Cardiac muscle cell (in vitro differentiated cells and primary cell): ENCODE measurements around the gene KIR3DL3. TPM values are rescaled to one million over a fixed set of nuclear protein-coding genes. Genes with fewer than 3 reads are reported as not detected.
"Not testable (repeated sequence)": the region's sequence is repeated elsewhere in the genome, so short reads cannot be mapped to it uniquely, and the experiment has no call there.

Experiments used
- DNase-seq, 2 donors: peaks; one replicate each; pipeline versions ENCODE4 v3.0.0 to v3.0.0-alpha.2; 2010 to 2017; ENCODE audit warnings: low read depth in 1 of 2, low spot score in 1 of 2
- H3K27ac ChIP-seq: fragments of 200-600 bp; sonication (generic); 2 replicates; pipeline ENCODE4 v1.5.1; 2016
- H3K27me3 ChIP-seq: fragments of 200-600 bp; sonication (generic); 2 replicates; pipeline ENCODE4 v1.6.0; 2016; ENCODE audit warnings: control low read depth
- H3K36me3 ChIP-seq: fragments of 200-600 bp; sonication (generic); 2 replicates; pipeline ENCODE4 v1.5.1; 2016; ENCODE audit warnings: control low read depth
- H3K4me1 ChIP-seq: fragments of 200-600 bp; sonication (generic); 2 replicates; pipeline ENCODE4 v1.8.1; 2017; ENCODE audit warnings: low read depth, mild to moderate bottlenecking, mixed run types
- H3K4me3 ChIP-seq: fragments of 200-600 bp; sonication (generic); 2 replicates; pipeline ENCODE4 v1.5.1; 2016; ENCODE audit warnings: mild to moderate bottlenecking
- H3K9me3 ChIP-seq: fragments of 200-600 bp; sonication (generic); 2 replicates; pipeline ENCODE4 v1.5.1; 2017; ENCODE audit warnings: low read depth, mild to moderate bottlenecking, control low read depth
- polyA plus RNA-seq: library from polyadenylated mRNA; unstranded; fragments of >200 nt; fragmentation: Nextera tagmentation; extraction: Ambion mirVana; gene quantifications from 2 replicates; pipeline ENCODE4 v1.2.1, GENCODE V29; 2016
- total RNA-seq: library from RNA; depleted of rRNA; stranded (reverse); fragments of >200 nt; gene quantifications from 2 replicates; pipeline ENCODE4 v1.2.3, GENCODE V29; 2016

Gene KIR3DL3
- total and polyA plus RNA-seq, 2 experiments from 2014 or later, result not detected

DNA sequence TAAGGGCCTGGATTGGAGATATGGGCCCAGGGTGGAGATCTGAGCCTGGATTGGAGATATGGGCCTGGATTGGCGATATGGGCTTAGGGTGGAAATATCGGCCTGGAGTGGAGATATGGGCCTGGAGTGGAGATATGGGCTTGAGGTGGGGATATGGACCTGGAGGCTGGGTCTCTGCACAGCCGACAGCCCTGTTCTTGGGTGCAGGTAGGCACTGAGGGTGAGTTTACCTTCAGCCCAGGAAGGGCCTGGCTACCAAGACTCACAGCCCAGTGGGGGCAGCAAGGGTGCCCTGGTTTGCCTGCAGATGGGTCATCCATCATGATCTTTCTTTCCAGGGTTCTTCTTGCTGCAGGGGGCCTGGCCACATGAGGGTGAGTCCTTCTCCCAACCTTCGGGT lies 46.3 kb downstream of the KIR3DL3 start:
- H3K4me1 ChIP-seq, H3K27ac ChIP-seq, DNase-seq, H3K27me3 ChIP-seq, H3K9me3 ChIP-seq, H3K4me3 ChIP-seq, H3K36me3 ChIP-seq: not testable (repeated sequence)

DNA sequence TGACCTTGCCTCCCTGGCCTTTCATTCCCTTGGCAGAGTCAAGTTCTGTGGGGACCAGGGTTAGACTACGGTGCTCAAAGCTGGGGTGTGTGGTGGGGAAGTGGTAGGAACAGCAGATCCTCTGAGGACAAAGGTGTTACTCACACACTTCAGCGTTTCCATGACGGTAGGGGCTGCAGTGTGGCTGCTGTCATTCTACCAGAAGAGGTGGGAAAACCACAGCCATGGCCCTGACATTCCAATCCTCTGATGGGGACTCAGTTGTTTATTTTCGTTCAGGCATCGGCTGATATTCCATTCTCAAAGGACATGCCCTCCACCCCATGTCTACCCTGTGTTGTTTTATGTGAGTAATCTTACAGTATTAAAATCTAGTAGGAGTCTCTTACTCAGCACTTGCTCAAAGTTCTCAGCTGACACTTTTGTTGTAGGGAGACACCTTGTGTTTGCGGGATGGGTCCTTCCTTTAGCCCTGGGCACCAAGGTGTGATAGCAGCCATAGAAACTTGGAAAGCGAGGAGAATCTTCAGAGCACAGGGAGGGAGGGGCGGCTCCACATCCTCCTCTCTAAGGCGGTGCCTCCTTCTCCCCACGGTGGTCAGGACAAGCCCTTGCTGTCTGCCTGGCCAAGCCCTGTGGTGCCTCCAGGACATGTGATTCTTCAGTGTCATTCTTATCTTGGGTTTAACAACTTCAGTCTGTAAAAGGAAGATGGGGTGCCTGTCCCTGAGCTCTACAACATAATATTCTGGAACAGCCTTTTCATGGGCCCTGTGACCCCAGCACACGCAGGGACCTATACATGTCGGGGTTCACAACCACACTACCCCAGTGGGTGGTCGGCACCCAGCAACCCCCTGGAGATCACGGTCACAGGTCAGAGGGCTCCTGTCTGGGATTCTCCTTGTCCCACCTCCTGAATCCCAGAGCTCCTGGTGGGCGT lies 47.0 kb downstream of the KIR3DL3 start:
- H3K27ac ChIP-seq, H3K4me3 ChIP-seq, DNase-seq, H3K4me1 ChIP-seq, H3K9me3 ChIP-seq, H3K27me3 ChIP-seq, H3K36me3 ChIP-seq: not testable (repeated sequence)

DNA sequence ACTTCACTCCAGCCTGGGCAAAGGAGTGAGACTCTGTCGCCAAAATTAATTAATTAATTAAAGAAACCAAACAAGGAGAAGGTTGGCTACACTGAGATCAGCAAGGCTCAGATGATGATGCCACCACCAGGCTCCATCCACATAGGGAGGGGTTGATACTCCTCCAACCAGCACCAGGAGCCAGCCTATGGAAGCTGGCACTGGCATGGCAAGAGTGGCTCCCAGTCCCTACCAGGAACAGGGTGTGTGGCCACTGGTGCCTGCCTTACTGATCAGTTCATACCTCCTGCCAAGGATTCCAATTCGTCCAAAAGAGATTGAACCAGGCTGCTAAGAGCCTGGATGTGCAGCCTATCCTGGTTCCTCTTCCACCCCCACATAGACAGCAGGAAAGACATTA lies 48.4 kb downstream of the KIR3DL3 start:
- not testable (repeated sequence) for H3K4me3 ChIP-seq, DNase-seq, H3K9me3 ChIP-seq, H3K4me1 ChIP-seq, H3K27ac ChIP-seq, H3K36me3 ChIP-seq, H3K27me3 ChIP-seq

DNA sequence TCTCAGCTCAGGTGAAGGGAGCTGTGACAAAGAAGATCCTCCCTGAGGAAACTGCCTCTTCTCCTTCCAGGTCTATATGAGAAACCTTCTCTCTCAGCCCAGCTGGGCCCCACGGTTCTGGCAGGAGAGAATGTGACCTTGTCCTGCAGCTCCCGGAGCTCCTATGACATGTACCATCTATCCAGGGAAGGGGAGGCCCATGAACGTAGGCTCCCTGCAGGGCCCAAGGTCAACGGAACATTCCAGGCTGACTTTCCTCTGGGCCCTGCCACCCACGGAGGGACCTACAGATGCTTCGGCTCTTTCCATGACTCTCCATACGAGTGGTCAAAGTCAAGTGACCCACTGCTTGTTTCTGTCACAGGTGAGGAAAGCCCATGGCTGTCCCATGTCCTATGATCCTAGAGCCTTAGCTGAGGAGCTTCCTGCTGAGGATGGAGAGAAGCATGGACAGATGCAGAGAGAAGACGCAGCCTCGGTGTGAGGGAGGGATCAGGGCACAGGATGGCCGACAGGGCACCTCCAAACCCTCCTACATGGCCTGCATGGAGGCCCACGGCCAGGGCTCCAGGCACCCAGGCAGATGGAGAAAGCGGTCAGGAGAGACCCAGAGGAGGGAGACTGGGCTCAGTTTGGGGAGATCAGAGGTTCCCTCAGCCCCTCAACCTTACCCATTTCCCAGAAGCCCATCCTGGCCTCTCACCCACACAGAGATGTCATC lies 51.0 kb downstream of the KIR3DL3 start:
- not testable (repeated sequence) for H3K36me3 ChIP-seq

DNA sequence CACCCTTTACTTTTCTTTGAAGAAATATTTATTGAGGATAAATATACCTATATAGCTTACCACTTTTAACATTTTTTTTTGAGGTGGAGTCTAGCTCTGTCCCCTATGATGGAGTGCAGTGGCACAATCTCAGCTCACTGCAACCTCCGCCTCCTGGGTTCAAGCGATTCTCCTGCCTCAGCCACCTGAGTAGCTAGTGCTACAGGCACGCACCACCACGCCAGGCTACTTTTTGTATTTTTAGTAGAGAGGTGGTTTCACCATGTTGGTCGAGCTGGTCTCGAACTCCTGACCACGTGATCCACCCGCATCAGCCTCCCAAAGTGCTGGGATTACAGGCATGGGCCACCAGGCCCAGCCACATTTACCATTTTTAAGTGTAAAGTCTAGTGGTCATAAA lies 51.6 kb downstream of the KIR3DL3 start:
- H3K27me3 ChIP-seq, H3K27ac ChIP-seq, H3K9me3 ChIP-seq, H3K36me3 ChIP-seq, H3K4me3 ChIP-seq, H3K4me1 ChIP-seq, DNase-seq: not testable (repeated sequence)

More for the DNA sequence above, 51.0 kb downstream of the KIR3DL3 start:
- not testable (repeated sequence) for H3K9me3 ChIP-seq, H3K4me3 ChIP-seq, DNase-seq, H3K27me3 ChIP-seq, H3K4me1 ChIP-seq, H3K27ac ChIP-seq

DNA sequence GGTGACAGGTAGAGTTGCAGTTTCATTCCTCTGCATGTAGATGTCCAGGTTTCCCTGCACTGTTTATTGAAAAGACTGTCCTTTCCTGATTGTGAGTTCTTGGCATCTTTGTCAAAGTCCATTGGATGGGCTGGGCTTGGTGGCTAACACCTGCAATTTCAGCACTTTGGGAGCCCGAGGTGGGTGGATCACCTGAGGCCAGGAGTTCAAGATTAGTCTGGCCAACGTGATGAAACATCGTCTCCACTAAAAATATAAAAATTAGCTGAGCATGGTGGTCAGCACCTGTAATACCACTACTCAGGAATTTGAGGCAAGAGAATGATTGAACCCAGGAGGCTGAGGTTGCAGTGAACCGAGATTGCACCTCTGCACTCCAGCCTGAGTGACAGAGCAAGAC lies 53.6 kb downstream of the KIR3DL3 start:
- DNase-seq, H3K36me3 ChIP-seq, H3K27me3 ChIP-seq, H3K9me3 ChIP-seq, H3K4me3 ChIP-seq, H3K27ac ChIP-seq, H3K4me1 ChIP-seq: not testable (repeated sequence)

DNA sequence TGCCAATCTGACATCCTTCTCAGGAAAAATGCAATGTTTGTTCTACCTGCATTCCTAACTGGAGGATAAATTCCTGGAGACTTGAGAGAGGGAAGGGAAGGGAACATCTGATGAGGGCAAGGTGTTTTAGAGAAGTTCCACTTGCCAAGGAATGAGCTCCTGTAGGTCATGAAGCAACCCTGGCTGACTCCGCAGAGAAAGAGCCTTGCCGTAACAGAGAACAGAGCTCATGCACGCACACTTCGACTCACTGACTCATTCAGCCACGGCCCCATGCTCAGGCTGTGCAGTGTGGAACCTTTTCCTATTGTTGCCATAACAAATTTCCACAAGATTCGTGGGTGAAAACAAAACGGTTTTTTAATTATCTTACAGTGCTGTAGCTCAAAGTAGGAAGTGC lies 54.7 kb downstream of the KIR3DL3 start:
- H3K9me3 ChIP-seq, H3K27me3 ChIP-seq, H3K4me3 ChIP-seq, DNase-seq, H3K27ac ChIP-seq, H3K36me3 ChIP-seq, H3K4me1 ChIP-seq: not testable (repeated sequence)

DNA sequence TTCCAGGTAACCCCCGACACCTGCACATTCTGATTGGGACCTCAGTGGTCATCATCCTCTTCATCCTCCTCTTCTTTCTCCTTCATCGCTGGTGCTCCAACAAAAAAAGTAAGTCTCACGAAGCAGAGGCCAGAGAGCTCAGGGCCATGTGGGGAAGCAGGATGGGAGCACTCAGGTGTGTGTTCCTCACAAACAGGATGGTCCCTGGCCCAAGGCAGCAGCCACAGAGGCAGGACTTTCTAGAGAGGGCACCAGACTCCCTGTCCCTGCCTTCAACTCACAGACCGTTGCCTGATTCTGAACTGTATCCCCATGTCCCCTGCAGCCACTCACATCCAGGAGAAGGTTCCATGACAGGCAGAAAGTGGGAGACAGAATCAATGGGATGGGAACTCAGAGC lies 58.7 kb downstream of the KIR3DL3 start:
- DNase-seq, H3K9me3 ChIP-seq: not testable (repeated sequence)

More for the DNA sequence above, 58.7 kb downstream of the KIR3DL3 start:
- H3K27ac ChIP-seq, H3K4me3 ChIP-seq, H3K4me1 ChIP-seq, H3K36me3 ChIP-seq, H3K27me3 ChIP-seq: not testable (repeated sequence)

Other genes with a start within 250 kb of the KIR3DL3 start
- gene LAIR2, start 221.6 kb upstream of the KIR3DL3 start, total RNA-seq, result not detected in 2 replicates
- gene LAIR2, start 221.6 kb upstream of the KIR3DL3 start, polyA plus RNA-seq, result not detected in 2 replicates
- not detected in 2 replicates for gene LILRA2, start 150.7 kb upstream of the KIR3DL3 start, total RNA-seq
- not detected in 2 replicates for gene LILRA2, start 150.7 kb upstream of the KIR3DL3 start, polyA plus RNA-seq
- gene LILRA1, start 130.8 kb upstream of the KIR3DL3 start, total RNA-seq, result not detected in 2 replicates
- not detected in 2 replicates for gene LILRA1, start 130.8 kb upstream of the KIR3DL3 start, polyA plus RNA-seq
- gene LILRB1, start 94.0 kb upstream of the KIR3DL3 start, total RNA-seq, result not detected in 2 replicates
- not detected in 2 replicates for gene LILRB1, start 94.0 kb upstream of the KIR3DL3 start, polyA plus RNA-seq
- not detected in 2 replicates for gene LILRB4, start 61.5 kb upstream of the KIR3DL3 start, total RNA-seq
- not detected in 2 replicates for gene LILRB4, start 61.5 kb upstream of the KIR3DL3 start, polyA plus RNA-seq
- gene KIR2DL3, start 14.1 kb downstream of the KIR3DL3 start, total RNA-seq, result not detected in 2 replicates
- gene KIR2DL3, start 14.1 kb downstream of the KIR3DL3 start, polyA plus RNA-seq, result not detected in 2 replicates
- not detected in 2 replicates for gene KIR2DL1, start 45.4 kb downstream of the KIR3DL3 start, total RNA-seq
- not detected in 2 replicates for gene KIR2DL1, start 45.4 kb downstream of the KIR3DL3 start, polyA plus RNA-seq
- gene KIR2DL4, start 79.2 kb downstream of the KIR3DL3 start, total RNA-seq, result not detected in 2 replicates
- not detected in 2 replicates for gene KIR2DL4, start 79.2 kb downstream of the KIR3DL3 start, polyA plus RNA-seq
- gene KIR3DL1, start 92.0 kb downstream of the KIR3DL3 start, total RNA-seq, result not detected in 2 replicates
- not detected in 2 replicates for gene KIR3DL1, start 92.0 kb downstream of the KIR3DL3 start, polyA plus RNA-seq
- gene KIR2DS4, start 108.2 kb downstream of the KIR3DL3 start, total RNA-seq, result not detected in 2 replicates
- gene KIR2DS4, start 108.2 kb downstream of the KIR3DL3 start, polyA plus RNA-seq, result not detected in 2 replicates
- gene KIR3DL2, start 126.0 kb downstream of the KIR3DL3 start, total RNA-seq, result not detected in 2 replicates
- gene KIR3DL2, start 126.0 kb downstream of the KIR3DL3 start, polyA plus RNA-seq, result not detected in 2 replicates
- gene FCAR, start 149.8 kb downstream of the KIR3DL3 start, total RNA-seq, result not detected in 2 replicates
- not detected in 2 replicates for gene FCAR, start 149.8 kb downstream of the KIR3DL3 start, polyA plus RNA-seq
- not detected in 2 replicates for gene NCR1, start 181.7 kb downstream of the KIR3DL3 start, total RNA-seq
- gene NCR1, start 181.7 kb downstream of the KIR3DL3 start, polyA plus RNA-seq, result not detected in 2 replicates
- gene NLRP7, start 223.1 kb downstream of the KIR3DL3 start, total RNA-seq, result 1.4 and 1.8 TPM in 2 replicates
- 0.49 and 0.73 TPM in 2 replicates for gene NLRP7, start 223.1 kb downstream of the KIR3DL3 start, polyA plus RNA-seq
- gene NLRP2, start 241.9 kb downstream of the KIR3DL3 start, total RNA-seq, result 22.0 and 28.3 TPM in 2 replicates
- gene NLRP2, start 241.9 kb downstream of the KIR3DL3 start, polyA plus RNA-seq, result 16.8 and 22.9 TPM in 2 replicates